SIG-M5 treated with dmso at 0.1 percent for 504 hours (cell line): ENCODE measurements around the gene CFAP74.

Source experiments
- DNase-seq: peaks from one replicate; lab custom pipeline; 2025; ENCODE audit not compliant: unreplicated experiment; lab: John Stamatoyannopoulos, UW

Gene CFAP74

GRCh38 chr1:1969953-1970716, 33.5 kb downstream of the CFAP74 start:
- no peak for DNase-seq

DNA sequence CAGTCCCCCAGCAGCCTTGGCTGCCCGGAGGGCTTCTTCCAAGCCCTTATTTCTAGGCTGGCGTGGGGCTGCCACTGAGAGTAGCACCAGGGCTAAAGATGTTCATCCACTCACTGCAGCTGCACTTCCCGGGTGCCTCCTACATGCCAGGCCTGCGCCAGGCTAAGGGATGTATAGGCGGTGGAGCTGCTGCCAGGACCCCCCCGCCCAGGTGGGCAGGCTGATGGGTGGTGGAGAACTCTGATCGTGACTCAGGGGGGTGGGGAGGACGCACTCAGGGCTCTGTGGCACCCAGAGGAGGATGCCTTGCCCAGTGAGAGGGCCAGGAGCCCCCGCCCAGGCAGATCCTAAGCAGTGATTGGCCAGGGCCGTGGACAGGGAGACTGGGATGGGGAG, 34.1 kb downstream of the CFAP74 start:
- DNase-seq = no peak

GRCh38 chr1:1968767-1969504, 34.6 kb downstream of the CFAP74 start:
- DNase-seq = no peak

- DNase-seq = no peak
Measured at GRCh38 chr1:1967879-1968278, 35.7 kb downstream of the CFAP74 start.

DNA sequence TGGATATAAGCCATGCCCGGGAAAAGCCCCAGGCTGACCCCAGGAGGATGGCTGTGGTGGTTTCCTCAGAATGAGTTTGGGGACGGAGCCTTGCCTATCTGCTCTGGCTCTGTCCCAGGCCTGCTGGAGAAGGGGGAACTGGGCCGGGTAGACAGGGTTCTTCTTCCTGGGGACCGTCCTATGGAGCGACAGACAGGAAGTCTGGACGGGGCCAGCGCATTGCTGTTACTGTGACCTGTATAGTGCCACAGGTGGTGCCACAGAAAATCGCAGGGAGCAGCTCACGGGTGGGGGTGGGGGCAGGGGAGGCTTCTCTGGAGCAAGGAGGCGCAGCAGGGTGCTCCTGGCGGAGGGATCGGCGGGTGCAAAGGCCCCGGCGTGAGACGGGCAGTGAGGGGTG, 36.4 kb downstream of the CFAP74 start:
- DNase-seq = no peak

DNA sequence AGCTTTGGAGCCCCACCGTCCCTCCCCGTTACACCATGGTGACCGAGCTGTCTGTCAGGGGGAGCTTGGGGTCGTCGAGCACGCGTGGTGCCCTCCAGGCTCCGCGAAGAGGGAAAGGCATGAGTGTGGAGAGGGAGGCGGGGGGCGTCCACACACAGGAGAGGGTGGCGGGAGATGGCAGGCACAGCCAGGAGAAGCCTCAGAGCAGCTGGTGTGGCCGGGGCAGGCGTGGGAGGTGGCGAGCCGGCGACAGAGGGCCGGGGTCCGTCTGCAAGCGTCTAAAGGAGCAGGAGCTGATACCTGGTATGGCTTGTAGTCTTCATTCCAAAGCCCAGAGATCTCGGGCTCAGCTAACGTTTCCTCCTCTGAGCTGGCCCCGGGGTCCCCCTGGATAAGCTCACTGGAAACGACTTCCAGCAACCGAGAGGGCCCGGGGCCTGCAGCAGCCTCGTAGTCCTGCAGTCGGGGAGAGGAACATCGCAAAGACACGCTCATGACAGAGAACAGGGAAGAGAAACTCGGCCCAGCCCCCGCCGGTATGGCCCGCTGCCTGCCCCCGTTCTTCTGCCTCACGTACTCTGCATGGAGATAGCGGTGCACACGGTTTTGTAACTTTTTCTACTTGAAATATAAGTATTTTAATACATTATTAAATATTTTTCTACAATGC, 37.4 kb downstream of the CFAP74 start:
- DNase-seq = peak; percentile 71

GRCh38 chr1:1965546-1965945, 38.0 kb downstream of the CFAP74 start:
- DNase-seq = no peak

DNA sequence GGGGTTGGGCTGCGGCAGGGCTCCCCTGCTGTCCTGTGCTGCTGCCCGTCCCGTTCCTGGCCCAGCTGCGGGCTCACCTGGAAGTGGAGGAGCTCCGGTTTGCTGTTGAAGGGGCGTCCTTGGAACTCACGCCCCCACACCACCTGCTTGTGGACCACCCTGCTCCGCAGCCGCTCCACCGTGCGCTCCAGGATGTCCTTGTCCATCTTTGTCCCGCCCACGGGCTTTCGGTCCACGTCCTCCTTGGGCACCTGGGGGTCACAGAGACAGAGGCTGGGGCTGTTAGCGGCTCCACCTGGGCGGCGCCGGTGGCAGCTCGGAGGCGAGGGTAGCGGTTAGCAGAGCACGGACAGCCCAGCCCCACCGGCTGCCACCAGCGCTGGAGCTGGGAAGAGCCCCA, 38.8 kb downstream of the CFAP74 start:
- DNase-seq = no peak

GRCh38 chr1:1963570-1963969, 40.0 kb downstream of the CFAP74 start:
- DNase-seq = no peak

DNA sequence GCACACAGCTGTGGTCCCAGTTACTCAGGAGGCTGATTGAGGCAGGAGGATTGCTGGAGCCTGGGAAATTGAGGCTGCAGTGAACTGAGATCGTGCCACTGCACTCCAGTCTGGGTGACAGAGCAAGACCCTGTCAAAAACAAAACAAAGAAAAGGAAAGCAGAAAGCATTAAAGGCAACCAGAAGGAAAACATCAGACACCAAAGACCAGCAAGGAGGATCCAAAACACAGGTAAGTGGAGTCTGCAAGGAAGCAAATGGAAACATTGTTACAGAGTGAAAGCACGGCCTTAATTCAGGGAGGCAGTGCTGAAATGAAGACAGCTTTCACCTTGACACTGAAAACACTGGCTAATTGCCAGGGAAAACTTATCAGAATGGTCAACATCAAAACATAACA, 40.8 kb downstream of the CFAP74 start:
- DNase-seq = no peak

DNA sequence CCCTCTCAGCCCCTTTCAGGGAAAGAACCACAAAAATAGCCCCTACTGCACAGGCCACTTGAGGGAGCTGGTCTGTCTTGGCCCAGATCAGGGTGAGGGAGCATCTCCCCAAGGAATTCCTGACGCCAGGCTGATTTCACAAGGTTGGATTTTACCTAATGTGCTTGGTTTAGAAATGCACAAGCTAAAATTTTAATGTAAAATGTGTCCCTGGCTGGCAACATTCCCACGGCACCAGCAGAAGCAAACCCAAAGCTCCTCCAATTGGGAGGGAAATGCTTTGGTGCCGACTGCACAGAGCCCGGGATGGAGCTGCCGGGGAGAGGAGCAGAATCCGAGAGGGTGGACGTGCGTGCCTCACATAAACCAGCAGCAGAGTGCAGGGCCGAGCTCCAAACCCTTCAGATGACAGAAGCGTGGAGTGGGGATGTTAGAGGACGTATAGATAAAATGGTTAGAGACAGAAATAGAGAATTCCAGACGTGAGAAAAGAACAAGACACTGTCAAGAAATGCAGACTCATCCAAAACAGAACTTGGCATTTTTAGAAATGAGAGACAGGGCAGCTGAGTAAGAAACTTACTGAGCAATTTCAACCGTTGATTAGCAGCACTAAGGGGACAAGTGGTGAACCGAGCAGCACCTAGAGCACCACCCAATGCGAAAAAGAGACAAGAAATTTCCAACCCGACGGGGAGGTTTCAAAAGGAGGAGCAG, 42.9 kb downstream of the CFAP74 start:
- no peak for DNase-seq

DNA sequence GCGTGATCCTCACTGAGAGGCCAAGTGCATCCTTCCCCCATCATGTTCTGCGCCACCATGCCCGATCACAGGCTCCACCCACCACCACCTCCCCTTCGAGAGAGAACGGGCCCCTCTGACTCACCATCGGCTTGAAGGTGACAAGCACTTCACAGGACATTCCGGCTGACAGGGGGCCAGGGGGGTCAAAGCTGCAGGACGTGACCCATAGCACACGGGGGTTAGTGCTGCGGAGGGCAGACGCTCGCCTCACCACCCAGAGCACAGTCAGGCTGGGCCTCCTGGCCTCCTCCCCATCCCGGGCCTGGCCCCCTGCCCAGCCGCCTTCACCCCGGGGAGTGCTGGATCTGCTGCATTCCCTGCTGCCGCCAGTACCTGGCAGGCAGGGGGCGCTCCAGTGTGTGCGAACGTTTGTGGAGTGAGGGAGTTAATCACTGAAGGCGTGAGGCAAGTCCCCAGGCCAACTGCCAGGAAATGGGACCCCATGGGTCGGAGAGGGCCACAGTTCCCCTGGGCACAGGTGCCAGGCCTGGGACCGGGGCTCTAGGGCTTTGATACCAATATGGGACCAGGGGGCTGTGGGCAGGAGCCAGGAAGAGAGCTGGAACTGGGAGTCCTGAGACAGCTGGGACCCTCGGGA, 43.6 kb downstream of the CFAP74 start:
- DNase-seq = peak; percentile 56

GRCh38 chr1:1959459-1959839, 44.1 kb downstream of the CFAP74 start:
- DNase-seq = no peak

DNA sequence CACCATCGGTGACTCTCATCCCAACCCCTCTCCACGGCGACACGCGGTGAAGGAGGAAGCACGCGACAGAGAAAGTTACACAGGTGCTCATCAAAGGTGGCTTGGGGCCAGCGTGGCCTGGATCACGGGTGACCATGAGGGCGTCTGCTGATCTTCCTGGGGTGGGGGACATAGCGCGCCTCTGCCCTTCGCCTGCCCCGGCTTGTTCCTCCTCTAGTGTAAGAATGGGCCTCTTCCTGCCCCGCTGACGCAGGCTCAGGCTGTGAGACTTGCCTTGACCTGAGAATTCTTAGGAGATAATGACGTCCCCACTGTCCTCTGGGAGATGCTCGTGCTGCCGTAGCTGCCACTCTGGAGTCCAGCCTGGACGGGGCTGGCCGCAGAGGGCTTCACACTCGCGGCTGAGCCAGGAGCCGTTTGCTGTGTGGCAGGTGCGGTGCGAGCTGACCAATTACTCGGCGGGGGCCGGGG, 45.5 kb downstream of the CFAP74 start:
- no peak for DNase-seq

GRCh38 chr1:1957533-1957961, 46.0 kb downstream of the CFAP74 start:
- DNase-seq = no peak

DNA sequence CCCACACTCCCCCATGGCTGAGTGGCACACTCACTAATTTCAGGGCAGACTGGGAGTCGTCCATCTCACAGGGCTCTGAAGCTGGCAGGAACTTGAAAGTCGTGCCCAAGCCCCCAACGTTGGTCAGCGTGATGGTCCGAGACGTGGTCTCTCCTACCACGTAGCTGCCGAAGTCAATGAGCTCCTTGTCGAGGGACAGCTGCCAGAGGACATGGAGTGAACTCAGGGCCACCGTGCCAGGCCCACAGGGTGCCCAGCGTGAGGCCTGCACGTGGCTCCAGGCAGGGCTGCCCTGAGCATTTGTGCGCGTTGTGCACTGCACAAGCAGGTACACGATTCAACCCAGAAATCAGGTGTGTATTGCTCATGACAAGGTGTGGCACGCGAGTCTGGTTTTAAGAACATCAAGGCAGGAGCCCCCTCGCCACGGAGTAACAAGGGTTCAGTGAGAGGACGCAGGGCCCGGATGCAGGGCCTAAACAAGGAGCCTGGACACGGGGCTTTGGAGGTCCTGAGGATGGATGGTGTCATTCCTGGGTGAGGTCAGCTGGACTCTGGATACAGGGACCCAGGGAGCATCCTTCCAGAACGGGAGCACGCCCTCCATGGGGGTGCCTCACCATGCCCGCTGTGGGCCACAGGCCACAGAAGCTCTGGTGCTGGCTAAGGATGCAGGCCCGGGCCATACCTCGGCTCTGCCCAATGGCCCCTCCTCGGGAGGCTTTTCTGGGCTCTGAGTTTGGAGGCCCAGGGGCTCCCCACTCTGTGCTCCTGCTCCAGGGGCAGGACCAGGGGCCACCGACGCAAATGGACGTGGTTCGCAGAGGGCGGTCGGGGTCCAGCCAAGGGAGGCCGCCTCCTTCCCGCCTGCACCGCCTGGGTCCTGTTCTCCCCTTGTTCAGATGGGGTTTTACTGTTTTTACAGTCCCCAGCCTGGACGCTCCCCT, 46.7 kb downstream of the CFAP74 start:
- no peak for DNase-seq

DNA sequence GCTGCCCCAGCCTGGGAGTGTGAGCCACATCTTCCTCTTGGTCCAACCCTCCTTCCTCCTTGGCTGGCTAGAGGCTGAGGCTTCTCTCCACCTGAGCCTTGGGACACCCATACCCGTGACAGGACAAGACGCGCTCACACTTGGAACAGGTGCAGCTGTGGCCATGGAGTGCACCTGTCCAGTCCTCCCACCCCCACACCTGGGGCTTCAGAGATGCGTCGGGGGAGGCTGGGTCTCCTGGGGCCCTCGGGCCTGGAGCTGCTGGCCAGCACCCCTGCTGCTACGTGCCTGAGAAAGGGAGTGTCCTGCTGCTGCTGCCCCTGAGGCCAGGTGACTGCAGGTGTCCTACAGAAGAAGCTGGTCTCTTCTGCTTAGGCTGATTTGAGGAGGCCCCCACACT, 47.5 kb downstream of the CFAP74 start:
- no peak for DNase-seq

GRCh38 chr1:1955621-1956094, 47.9 kb downstream of the CFAP74 start:
- DNase-seq = no peak

DNA sequence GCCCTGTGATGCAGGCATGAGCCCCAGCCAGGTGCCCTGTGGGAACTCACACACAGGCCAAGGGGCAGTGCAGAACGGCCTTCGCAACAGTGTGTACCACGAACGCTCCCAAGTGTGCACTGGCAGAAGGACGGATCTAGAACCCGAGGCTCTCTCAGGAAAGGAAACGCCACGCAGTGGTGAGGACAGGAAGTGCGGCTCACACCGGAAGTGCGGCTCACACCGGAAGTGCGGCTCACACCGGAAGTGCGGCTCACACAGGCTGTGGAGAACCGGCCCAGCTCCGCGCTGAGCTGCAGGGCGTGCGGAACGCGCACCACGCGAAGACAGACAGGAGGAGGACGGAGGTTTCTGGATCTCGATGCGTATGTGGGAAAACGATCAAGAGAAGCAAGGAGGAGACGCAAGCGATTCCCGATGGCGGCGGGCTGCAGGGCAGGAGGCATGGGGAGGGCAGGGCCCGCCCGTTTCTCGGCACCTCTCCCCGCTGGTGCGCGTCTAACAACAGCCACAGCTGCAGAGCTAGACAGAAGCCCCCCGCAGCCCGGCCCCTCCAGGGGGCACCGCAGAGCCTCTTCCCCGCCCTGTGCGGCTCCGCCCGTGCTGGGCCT, 48.6 kb downstream of the CFAP74 start:
- no peak for DNase-seq
